Activated CD4-positive, alpha-beta T cell treated with anti-CD3 and anti-CD28 coated beads, Interleukin-10, Interleukin-2, amounts not matched to agents 100 ng/mL and 50 ng/mL, durations not matched to agents 16 hours and 8 hours (primary cell): ENCODE measurements around the gene ASPDH.

Experiments used
- DNase-seq: peaks from one replicate; pipeline ENCODE4 v3.0.0-alpha.2; 2020

Gene ASPDH

GRCh38 chr19:50512999-50513745 is 541 bp downstream of the ASPDH start:
- no peak for DNase-seq

- no peak for DNase-seq
These were observed 1.4 kb downstream of the ASPDH start for GRCh38 chr19:50512112-50512998.

GRCh38 chr19:50511069-50511822 is 2.5 kb downstream of the ASPDH start, which contains the start of gene JOSD2:
TSS of gene JOSD2 (minus strand) at chr19:50511191. CDS start at chr19:50510431, 760 bp downstream.
- DNase-seq: peak; percentile 98

GRCh38 chr19:50510700-50511068 is 3.0 kb downstream of the ASPDH start:
- no peak for DNase-seq

GRCh38 chr19:50510121-50510670 is 3.5 kb downstream of the ASPDH start:
- DNase-seq: no peak

GRCh38 chr19:50509366-50509765 is 4.3 kb downstream of the ASPDH start:
- DNase-seq: no peak

GRCh38 chr19:50508843-50509190 is 4.9 kb downstream of the ASPDH start:
- DNase-seq: no peak

- DNase-seq: no peak
These were observed 6.3 kb downstream of the ASPDH start for GRCh38 chr19:50507376-50507775.

- no peak for DNase-seq
These were observed 7.0 kb downstream of the ASPDH start for GRCh38 chr19:50506700-50507099.

GRCh38 chr19:50505856-50506611 is 7.7 kb downstream of the ASPDH start:
- DNase-seq: no peak

GRCh38 chr19:50501568-50502475 is 11.9 kb downstream of the ASPDH start:
- DNase-seq: no peak

- no peak for DNase-seq
These were observed 12.5 kb downstream of the ASPDH start for GRCh38 chr19:50501186-50501567.

GRCh38 chr19:50500753-50501151 is 13.0 kb downstream of the ASPDH start:
- no peak for DNase-seq

GRCh38 chr19:50500060-50500752 is 13.5 kb downstream of the ASPDH start:
- DNase-seq: no peak

GRCh38 chr19:50498219-50499056 is 15.3 kb downstream of the ASPDH start:
- DNase-seq: no peak

- no peak for DNase-seq
These were observed 16.7 kb downstream of the ASPDH start for GRCh38 chr19:50497022-50497405.

GRCh38 chr19:50496189-50497021 is 17.3 kb downstream of the ASPDH start:
- DNase-seq: no peak

GRCh38 chr19:50495020-50495531 is 18.6 kb downstream of the ASPDH start:
- no peak for DNase-seq
